Measurements from ENCODE around the gene B3GNT9. TPM values are rescaled to one million over a fixed set of nuclear protein-coding genes. Genes with fewer than 3 reads are reported as not detected.
"Not testable (repeated sequence)": the region's sequence is repeated elsewhere in the genome, so short reads cannot be mapped to it uniquely, and the experiment has no call there.

The B3GNT9 gene
- polyA plus RNA-seq, 1 of the 3 experiments (the other 2 are of a cell fraction): 9.9 TPM

DNA sequence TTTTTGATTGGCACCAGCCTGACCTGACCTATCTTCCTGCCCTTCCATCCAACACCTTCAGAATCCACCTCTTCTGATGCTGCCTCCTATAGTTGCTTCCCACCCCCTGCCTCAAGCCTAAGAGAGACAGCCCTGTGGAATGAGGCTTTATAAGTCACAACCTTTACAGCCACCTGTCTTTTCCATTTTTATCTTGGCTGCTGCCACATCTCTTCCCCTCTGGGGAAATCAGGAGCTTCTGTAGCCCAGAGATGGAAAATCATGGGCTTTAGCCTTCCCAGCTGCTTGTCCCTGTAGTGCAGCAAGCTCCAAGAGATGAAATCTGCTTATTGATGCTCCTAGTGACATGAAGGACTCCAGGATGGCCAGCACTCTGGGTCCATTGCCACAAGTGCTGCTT is 22.4 kb downstream of the B3GNT9 start (continued):
- no peak for TF ChIP-seq REST (IDR thresholded peaks at IDR 0.05; ENCODE audit: low read depth, low read length)
- TF ChIP-seq FOXM1 (IDR thresholded peaks at IDR 0.05; ENCODE audit: low read depth): no peak
- TF ChIP-seq FOSL2 (IDR thresholded peaks at IDR 0.05; ENCODE audit: borderline replicate concordance, low read depth): no peak
- TF ChIP-seq GABPA (IDR thresholded peaks at IDR 0.05; ENCODE audit: low read depth): no peak

- H3K4me2 ChIP-seq; H3K4me3 ChIP-seq (ENCODE audit: low read depth in 2 of 2, low read length in 1 of 2); H3K4me1 ChIP-seq (ENCODE audit: control insufficient read depth in 1 of 2, insufficient read depth in 2 of 2, low read depth in 1 of 2, low read length in 1 of 2); POLR2A ChIA-PET; H3K27me3 ChIP-seq (ENCODE audit: insufficient read depth); H3K9me3 ChIP-seq; H4K20me1 ChIP-seq (ENCODE audit: insufficient read depth); H2AFZ ChIP-seq (ENCODE audit: low read depth); H3K27ac ChIP-seq (ENCODE audit: low read depth in 2 of 2, low read length in 1 of 2); DNase-seq; H3F3A ChIP-seq (replicated peaks; ENCODE audit: insufficient read depth); H3K9ac ChIP-seq; H3K9me2 ChIP-seq: not testable (repeated sequence)
- WGBS (ENCODE audit: low lambda C conversion rate): 97% methylated on average over 5 of the region's 5 CpGs
- CTCF ChIA-PET: interaction anchor here (0.8 kb wide), 1 partner anchor 33 kb away, joined by 3 read pairs; no protein-coding TSS in a partner anchor
- Histone ChIP-seq H3K79me2 (ENCODE audit: insufficient read depth) (peaks cover 30% of the 10 kb centered on the region), H3K36me3 (replicated peaks in 1 of 2; ENCODE audit: control insufficient read depth in 1 of 2, insufficient read depth in 2 of 2, low read length in 1 of 2) (peaks cover 28 to 43% of the 10 kb centered on the region in 2 experiments)
Measured at GRCh38 chr16:67122799-67123198, 28.0 kb downstream of the B3GNT9 start.

- Histone ChIP-seq H3K36me3 (replicated peaks in 1 of 2; ENCODE audit: control insufficient read depth in 1 of 2, insufficient read depth in 2 of 2, low read length in 1 of 2) (peaks cover 19 to 39% of the 10 kb centered on the region in 2 experiments), H3K27me3 (ENCODE audit: insufficient read depth) (no peaks in the 10 kb centered on the region), H3K9me2 (no peaks in the 10 kb centered on the region), H3K4me3 (ENCODE audit: low read depth in 2 of 2, low read length in 1 of 2) (no peak overlapping the region), H3K79me2 (ENCODE audit: insufficient read depth) (peaks cover 48% of the 10 kb centered on the region), H3K27ac (ENCODE audit: low read depth in 2 of 2, low read length in 1 of 2) (no peak overlapping the region), H3K4me1 (ENCODE audit: control insufficient read depth in 1 of 2, insufficient read depth in 2 of 2, low read depth in 1 of 2, low read length in 1 of 2) (peaks cover 0 to 4% of the 10 kb centered on the region in 2 experiments; a peak in 1 of 4 replicates), H3F3A (replicated peaks; ENCODE audit: insufficient read depth) (peaks cover 11% of the 10 kb centered on the region), H4K20me1 (ENCODE audit: insufficient read depth) (peaks cover 8% of the 10 kb centered on the region; the same call in 1 of the 2 replicates), H3K4me2 (no peak overlapping the region), H3K9ac (no peak overlapping the region), H2AFZ (ENCODE audit: low read depth) (no peak overlapping the region), H3K9me3 (no peaks in the 10 kb centered on the region)
- 68% methylated on average over 5 of the region's 5 CpGs for WGBS (ENCODE audit: low lambda C conversion rate)
- POLR2A ChIA-PET: interaction anchor here (0.9 kb wide), 1 partner anchor 31 kb away, joined by 3 read pairs; the partner anchor contains the start of gene B3GNT9
- no peak for TF ChIP-seq GABPA (IDR thresholded peaks at IDR 0.05; ENCODE audit: low read depth)
- no peak for TF ChIP-seq RCOR1 (IDR thresholded peaks at IDR 0.05; ENCODE audit: low read length)
- no peak for TF ChIP-seq RFX5 (IDR thresholded peaks at IDR 0.05; ENCODE audit: low read length)
- no peak for TF ChIP-seq SIN3A (IDR thresholded peaks at IDR 0.05; ENCODE audit: borderline replicate concordance, low read depth, low read length)
- TF ChIP-seq, protein P1, sequence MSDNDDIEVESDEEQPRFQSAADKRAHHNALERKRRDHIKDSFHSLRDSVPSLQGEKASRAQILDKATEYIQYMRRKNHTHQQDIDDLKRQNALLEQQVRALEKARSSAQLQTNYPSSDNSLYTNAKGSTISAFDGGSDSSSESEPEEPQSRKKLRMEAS (IDR thresholded peaks at IDR 0.05; ENCODE audit: low read depth): no peak
- no peak for TF ChIP-seq GATA2 (CRISPR knock-in tag; IDR thresholded peaks at IDR 0.05)
- no peak for TF ChIP-seq FOSL2 (IDR thresholded peaks at IDR 0.05; ENCODE audit: borderline replicate concordance, low read depth)
- no peak for TF ChIP-seq USF2 (IDR thresholded peaks at IDR 0.05; ENCODE audit: borderline replicate concordance, low read depth, low read length)
- TF ChIP-seq FOXJ3 (CRISPR knock-in tag; IDR thresholded peaks at IDR 0.05): no peak
- TF ChIP-seq RXRA (IDR thresholded peaks at IDR 0.05; ENCODE audit: borderline replicate concordance, low read depth): no peak
- no peak for TF ChIP-seq NRF1 (IDR thresholded peaks at IDR 0.05; ENCODE audit: low read depth, low read length)
- DNase-seq: no peak
- CTCF ChIA-PET: interaction anchor here (1.4 to 1.7 kb wide), 2 partner anchors 35 to 143 kb away, joined by 4 to 10 read pairs; no protein-coding TSS in a partner anchor
Measured at GRCh38 chr16:67120025-67120424, 30.8 kb downstream of the B3GNT9 start.

Data from SK-N-SH (cell line).